Pancreas (tissue), 10 donors: Measurements from ENCODE around the gene OR56A4. TPM values are rescaled to one million over a fixed set of nuclear protein-coding genes. Genes with fewer than 3 reads are reported as not detected.

Experiments used
- ATAC-seq, 4 donors: fragments of 200-7000 bp; cut with Tn5 transposase; one replicate each; pipeline versions ENCODE4 v1.8.0 to v1.9.1; 2020; ENCODE audit warnings: mild to moderate bottlenecking in 4 of 4, moderate library complexity in 4 of 4
- DNase-seq, 6 donors: peaks; one replicate each; pipeline ENCODE4 v3.0.0-alpha.2; 2020
- FAIRE-seq: peaks from 2 replicates; lab custom pipeline; 2012; peaks lifted over from hg19 to GRCh38; lab: Jason Lieb, UNC
- H3K27ac ChIP-seq, 4 donors: fragments of 200-600 bp; sonication (generic); 1 replicate in 3 of 4; 2 replicates in 1 of 4; pipeline versions ENCODE4 v1.5.0 to v1.8.0; 2020
- H3K27me3 ChIP-seq, 4 donors: fragments of 200-600 bp; one replicate each; pipeline ENCODE4 v1.8.0; 2021
- H3K36me3 ChIP-seq, 3 donors: fragments of 200-600 bp; sonication (generic) in 1 of 3; one replicate each; pipeline versions ENCODE4 v1.5.0 to v1.8.0; 2020 to 2021
- H3K4me1 ChIP-seq, 3 donors: fragments of 200-600 bp; one replicate each; pipeline ENCODE4 v1.8.0; 2021
- H3K4me3 ChIP-seq, 4 donors: fragments of 200-600 bp; sonication (generic) in 2 of 4; one replicate each; pipeline versions ENCODE4 v1.5.0 to v1.8.0; 2020 to 2021
- H3K9me3 ChIP-seq, 4 donors: fragments of 200-600 bp; one replicate each; pipeline ENCODE4 v1.8.0; 2021
- WGBS, 2 donors: extraction: QIAGEN DNeasy Blood & Tissue Kit; methylation state at CpG; one replicate each; pipeline ENCODE4 v1.1.7; 2013; 5-methylcytosine and 5-hydroxymethylcytosine counted together
- intact Hi-C, 3 donors: fragments of 100-400 bp; cut with DNase I; formaldehyde crosslinking; loops; one replicate each; pipeline versions ENCODE4 v1.11.1 to v1.14.2; 2022
- polyA plus RNA-seq, 2 donors: library from polyadenylated mRNA; stranded (reverse); fragments of 200-250 nt; gene quantifications; one replicate each; pipeline ENCODE4 v1.2.3, GENCODE V29; 2013
- total RNA-seq, 6 donors: library from RNA; stranded (reverse); fragmentation: NEBNext Ultra II Directional in 4 of 6; extraction: Animal tissue kit (Norgen Biotek cat#: 25700) in 4 of 6; gene quantifications; one replicate each; pipeline versions ENCODE4 v1.2.1 to v1.2.4, GENCODE V29; 2021 to 2023
- TF ChIP-seq, protein P1 (sequence below), 4 donors: fragments of 200-600 bp; sonication (generic) in 3 of 4; IDR thresholded peaks; one replicate each; pipeline versions ENCODE4 v1.5.0 to v1.8.0; 2021; ENCODE audit warnings: antibody characterized with exemption in 4 of 4
- donor health status: healthy with polysubstance abuse.
- donor health status: DM: no; HTN: no; CAD: no; lungs with moderate emphysema.
- donor health status: DM: no; HTN: no; CAD: no.
- donor health status: control.
- donor health status: control.
- donor health status: Bipolar disorder and iron deficiency.
- donor health status: DM: yes; HTN: yes; CAD: no.
- donor health status: DM: no; HTN: no; CAD: no.
- donor health status: DM: no; HTN: no; CAD: no.
- donor health status: DM: yes; HTN: yes; CAD: no.

Gene OR56A4
- total and polyA plus RNA-seq, 8 donors: 0.06 TPM; not detected in 7

DNA sequence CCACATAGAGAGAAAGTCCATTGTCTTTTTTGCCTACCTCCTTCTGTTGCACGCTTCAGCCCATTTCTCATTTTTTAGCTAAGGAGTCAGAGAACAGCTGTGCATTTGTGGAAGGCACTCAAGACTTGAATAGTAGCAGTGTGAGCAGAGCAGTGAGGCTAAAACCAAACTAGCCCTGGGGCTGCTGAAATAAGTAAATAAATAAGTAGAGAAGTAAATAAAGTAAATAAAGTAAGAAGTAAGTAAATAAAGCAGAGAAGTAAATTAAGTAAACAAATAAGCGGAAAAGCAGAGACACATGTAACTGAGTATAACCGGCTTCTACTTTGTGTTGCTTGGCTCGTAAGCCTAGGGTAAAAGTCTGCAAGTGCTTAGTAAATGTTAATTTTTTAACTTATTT is 17.5 kb downstream of the OR56A4 start:
- no peaks in the 10 kb centered on the region for H3K36me3 ChIP-seq
- FAIRE-seq (no peak), ATAC-seq (no peak), DNase-seq (no peak)
- no peak overlapping the region for H3K4me3 ChIP-seq
- H3K27ac ChIP-seq: no peak overlapping the region
- 55 to 56% methylated on average over 4 of the region's 4 CpGs for WGBS, 2 donors
- no peaks in the 10 kb centered on the region for H3K4me1 ChIP-seq
- intact Hi-C loops: no loop called here
- no peaks in the 10 kb centered on the region for H3K27me3 ChIP-seq
- TF ChIP-seq, protein P1, sequence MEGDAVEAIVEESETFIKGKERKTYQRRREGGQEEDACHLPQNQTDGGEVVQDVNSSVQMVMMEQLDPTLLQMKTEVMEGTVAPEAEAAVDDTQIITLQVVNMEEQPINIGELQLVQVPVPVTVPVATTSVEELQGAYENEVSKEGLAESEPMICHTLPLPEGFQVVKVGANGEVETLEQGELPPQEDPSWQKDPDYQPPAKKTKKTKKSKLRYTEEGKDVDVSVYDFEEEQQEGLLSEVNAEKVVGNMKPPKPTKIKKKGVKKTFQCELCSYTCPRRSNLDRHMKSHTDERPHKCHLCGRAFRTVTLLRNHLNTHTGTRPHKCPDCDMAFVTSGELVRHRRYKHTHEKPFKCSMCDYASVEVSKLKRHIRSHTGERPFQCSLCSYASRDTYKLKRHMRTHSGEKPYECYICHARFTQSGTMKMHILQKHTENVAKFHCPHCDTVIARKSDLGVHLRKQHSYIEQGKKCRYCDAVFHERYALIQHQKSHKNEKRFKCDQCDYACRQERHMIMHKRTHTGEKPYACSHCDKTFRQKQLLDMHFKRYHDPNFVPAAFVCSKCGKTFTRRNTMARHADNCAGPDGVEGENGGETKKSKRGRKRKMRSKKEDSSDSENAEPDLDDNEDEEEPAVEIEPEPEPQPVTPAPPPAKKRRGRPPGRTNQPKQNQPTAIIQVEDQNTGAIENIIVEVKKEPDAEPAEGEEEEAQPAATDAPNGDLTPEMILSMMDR (IDR thresholded peaks at IDR 0.05): no peak
- H3K9me3 ChIP-seq: no peaks in the 10 kb centered on the region

GRCh38 chr11:5986885-5987284 is 19.9 kb downstream of the OR56A4 start, which contains the start of gene OR52L1:
OR52L1 (minus strand) TSS chr11:5986985; CDS start chr11:5986930, 55 bp downstream.
- TF ChIP-seq, protein P1 (IDR thresholded peaks at IDR 0.05): no peak
- intact Hi-C loops: no loop called here
- ATAC-seq: no peak
- no peak within 1 kb of the TSS for H3K27ac ChIP-seq
- no peaks in the 10 kb centered on the region for H3K9me3 ChIP-seq
- no peaks in the 10 kb centered on the region for H3K36me3 ChIP-seq
- H3K27me3 ChIP-seq: no peaks in the 10 kb centered on the region
- H3K4me3 ChIP-seq: no peak within 1 kb of the TSS
- no peak for DNase-seq
- FAIRE-seq: no peak
- no peaks in the 10 kb centered on the region for H3K4me1 ChIP-seq
- WGBS, 2 donors: 27 to 28% methylated on average over 1 of the region's 1 CpG

GRCh38 chr11:5983443-5983842 is 23.3 kb downstream of the OR56A4 start:
- no peaks in the 10 kb centered on the region for H3K9me3 ChIP-seq
- intact Hi-C loops: no loop called here
- H3K36me3 ChIP-seq: no peaks in the 10 kb centered on the region
- no peaks in the 10 kb centered on the region for H3K27me3 ChIP-seq
- FAIRE-seq (no peak), ATAC-seq (no peak), DNase-seq (no peak)
- no peak overlapping the region for H3K27ac ChIP-seq
- H3K4me3 ChIP-seq: no peak overlapping the region
- no peaks in the 10 kb centered on the region for H3K4me1 ChIP-seq
- WGBS, 2 donors: 31 to 50% methylated on average over 1 of the region's 1 CpG
- TF ChIP-seq, protein P1 (IDR thresholded peaks at IDR 0.05): no peak

GRCh38 chr11:5973530-5973929 is 33.2 kb downstream of the OR56A4 start:
- TF ChIP-seq, protein P1 (IDR thresholded peaks at IDR 0.05): no peak
- H3K4me3 ChIP-seq: no peak overlapping the region
- DNase-seq: no peak
- no peak for ATAC-seq
- 56 to 68% methylated on average over 1 of the region's 1 CpG for WGBS, 2 donors
- no peaks in the 10 kb centered on the region for H3K36me3 ChIP-seq
- no peaks in the 10 kb centered on the region for H3K27me3 ChIP-seq
- no peak for FAIRE-seq
- no peaks in the 10 kb centered on the region for H3K9me3 ChIP-seq
- no peaks in the 10 kb centered on the region for H3K4me1 ChIP-seq
- H3K27ac ChIP-seq: no peak overlapping the region
- intact Hi-C loops: no loop called here

DNA sequence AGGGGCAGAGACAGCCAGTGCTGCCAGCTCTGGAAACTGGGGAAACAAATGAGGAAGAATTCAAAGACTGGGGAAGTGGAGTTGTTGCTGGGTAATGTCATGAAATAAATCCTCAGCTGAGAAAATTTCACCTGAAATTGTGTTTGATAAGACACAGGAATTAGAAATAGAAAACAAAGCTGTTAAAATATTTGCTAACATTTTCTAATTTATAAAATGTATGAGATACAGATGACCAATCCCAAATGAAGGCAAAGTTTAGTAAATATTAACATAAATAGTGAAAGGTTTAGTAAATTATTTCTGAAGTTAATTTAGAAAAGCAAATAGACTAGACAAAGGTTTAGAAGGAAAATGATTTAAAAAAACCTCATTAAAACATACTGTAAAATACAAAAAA is 38.4 kb downstream of the OR56A4 start, which contains the start of gene OR56A5:
Gene OR56A5 (minus strand): TSS at position 101 of the 400 bp plus-strand sequence. CDS start 0 bp downstream, at position 101.
- no peak for FAIRE-seq
- Histone ChIP-seq H3K27me3 (no peaks in the 10 kb centered on the region), H3K4me1 (no peaks in the 10 kb centered on the region), H3K27ac (no peak within 1 kb of the TSS), H3K9me3 (no peaks in the 10 kb centered on the region), H3K36me3 (no peaks in the 10 kb centered on the region), H3K4me3 (no peak within 1 kb of the TSS)
- intact Hi-C loops: no loop called here
- TF ChIP-seq, protein P1 (IDR thresholded peaks at IDR 0.05): no peak
- no peak for ATAC-seq
- DNase-seq: no peak
